Skeletal muscle tissue (tissue), 4 donors: ENCODE results near the gene NDOR1. TPM values are rescaled to one million over a fixed set of nuclear protein-coding genes. Genes with fewer than 3 reads are reported as not detected.

Source experiments
- H3K27ac ChIP-seq: one replicate; pipeline ENCODE4 v1.7.0; 2013; ENCODE audit warnings: mild to moderate bottlenecking, low read depth, low read length, inconsistent platforms
- H3K27me3 ChIP-seq, 3 donors: one replicate each; pipeline ENCODE4 v1.7.0; 2013; ENCODE audit warnings: low read length in 3 of 3; ENCODE audit not compliant: control insufficient read depth in 3 of 3, insufficient read depth in 3 of 3
- H3K36me3 ChIP-seq, 3 donors: one replicate each; pipeline ENCODE4 v1.7.0; 2013; ENCODE audit warnings: low read length in 3 of 3; ENCODE audit not compliant: control insufficient read depth in 3 of 3, insufficient read depth in 3 of 3
- H3K4me1 ChIP-seq, 3 donors: one replicate each; pipeline ENCODE4 v1.7.0; 2013; ENCODE audit warnings: low read length in 3 of 3, mild to moderate bottlenecking in 3 of 3; ENCODE audit not compliant: control insufficient read depth in 3 of 3, insufficient read depth in 3 of 3
- H3K4me3 ChIP-seq, 3 donors: one replicate each; pipeline ENCODE4 v1.7.0; 2013; ENCODE audit warnings: low read length in 3 of 3
- H3K9ac ChIP-seq, 3 donors: one replicate each; pipeline ENCODE4 v1.7.0; 2013; ENCODE audit warnings: low read length in 3 of 3, mild to moderate bottlenecking in 3 of 3, moderate library complexity in 2 of 3, low read depth in 1 of 3
- H3K9me3 ChIP-seq, 3 donors: one replicate each; pipeline ENCODE4 v1.7.0; 2013; ENCODE audit warnings: low read length in 3 of 3; ENCODE audit not compliant: control insufficient read depth in 3 of 3
- total RNA-seq: library from RNA; depleted of rRNA; stranded (reverse); fragments of >200 nt; gene quantifications from one replicate; pipeline ENCODE4 v1.2.3, GENCODE V29; 2014
- donor health status: Osteomylitis.

NDOR1 gene
- total RNA-seq, 1 donor from 2014 or later = 4.7 TPM

GRCh38 chr9:137198051-137198901 is 7.2 kb upstream of the NDOR1 start:
- peaks cover 35 to 80% (median 77%) of the 10 kb centered on the region in 3 donors for H3K4me1 ChIP-seq
- peak overlapping the region; percentile 20 to 70 (median 32) for H3K9ac ChIP-seq
- no peaks in the 10 kb centered on the region for H3K27me3 ChIP-seq
- no peaks in the 10 kb centered on the region for H3K36me3 ChIP-seq
- no peak overlapping the region for H3K4me3 ChIP-seq
- H3K27ac ChIP-seq = no peak overlapping the region
- no peaks in the 10 kb centered on the region for H3K9me3 ChIP-seq

- Histone ChIP-seq H3K4me1 (peaks cover 42 to 83% (median 79%) of the 10 kb centered on the region in 3 donors), H3K36me3 (no peaks in the 10 kb centered on the region), H3K9ac (peak overlapping the region; percentile 20 to 70 (median 32)), H3K4me3 (peak overlapping the region in 1 of 3 donors; percentile 32), H3K27me3 (no peaks in the 10 kb centered on the region), H3K9me3 (no peaks in the 10 kb centered on the region), H3K27ac (no peak overlapping the region)
Measured at GRCh38 chr9:137198902-137199283, 6.6 kb upstream of the NDOR1 start.

- H3K27ac ChIP-seq = no peak overlapping the region
- peak overlapping the region in 2 of 3 donors; percentile 32 to 35 for H3K4me3 ChIP-seq
- H3K4me1 ChIP-seq = peaks cover 48 to 83% (median 79%) of the 10 kb centered on the region in 3 donors
- no peaks in the 10 kb centered on the region for H3K36me3 ChIP-seq
- H3K9me3 ChIP-seq = no peaks in the 10 kb centered on the region
- H3K27me3 ChIP-seq = no peaks in the 10 kb centered on the region
- H3K9ac ChIP-seq = peak overlapping the region; percentile 32 to 70 (median 57)
Measured at GRCh38 chr9:137199411-137200121, 5.9 kb upstream of the NDOR1 start.

GRCh38 chr9:137200311-137201204 is 4.9 kb upstream of the NDOR1 start, which contains the start of gene TPRN:
Gene TPRN, minus strand, starts transcription at chr9:137200741. Its CDS starts 30 bp downstream, at chr9:137200711.
- no peaks in the 10 kb centered on the region for H3K27me3 ChIP-seq
- peak within 1 kb of the TSS; percentile 72 to 87 (median 83) for H3K4me3 ChIP-seq
- H3K9me3 ChIP-seq = no peaks in the 10 kb centered on the region
- H3K4me1 ChIP-seq = peaks cover 54 to 80% (median 75%) of the 10 kb centered on the region in 3 donors
- H3K36me3 ChIP-seq = no peaks in the 10 kb centered on the region
- H3K27ac ChIP-seq = peak within 1 kb of the TSS; percentile 66
- H3K9ac ChIP-seq = peak within 1 kb of the TSS; percentile 63 to 88 (median 72)

- no peaks in the 10 kb centered on the region for H3K9me3 ChIP-seq
- H3K27me3 ChIP-seq = no peaks in the 10 kb centered on the region
- H3K27ac ChIP-seq = peak overlapping the region; percentile 66
- H3K4me3 ChIP-seq = peak overlapping the region; percentile 72 to 87 (median 83)
- H3K36me3 ChIP-seq = no peaks in the 10 kb centered on the region
- peaks cover 60 to 80% (median 75%) of the 10 kb centered on the region in 3 donors for H3K4me1 ChIP-seq
- H3K9ac ChIP-seq = peak overlapping the region; percentile 63 to 88 (median 72)
Measured at GRCh38 chr9:137201205-137201868, 4.2 kb upstream of the NDOR1 start.

GRCh38 chr9:137202966-137203365 is 2.5 kb upstream of the NDOR1 start:
- no peaks in the 10 kb centered on the region for H3K27me3 ChIP-seq
- no peak overlapping the region for H3K4me3 ChIP-seq
- H3K9me3 ChIP-seq = no peaks in the 10 kb centered on the region
- H3K36me3 ChIP-seq = peaks cover 0 to 7% (median 3%) of the 10 kb centered on the region in 3 donors
- H3K27ac ChIP-seq = no peak overlapping the region
- H3K9ac ChIP-seq = peak overlapping the region in 1 of 3 donors; percentile 8
- peaks cover 67 to 79% (median 68%) of the 10 kb centered on the region in 3 donors for H3K4me1 ChIP-seq

- Histone ChIP-seq H3K4me1 (peaks cover 51 to 62% (median 52%) of the 10 kb centered on the region in 3 donors), H3K4me3 (peak overlapping the region; percentile 96 to 99 (median 97)), H3K9me3 (no peaks in the 10 kb centered on the region), H3K27me3 (no peaks in the 10 kb centered on the region), H3K9ac (peak overlapping the region; percentile 84 to 93 (median 91)), H3K27ac (peak overlapping the region; percentile 73), H3K36me3 (peaks cover 3 to 12% (median 3%) of the 10 kb centered on the region in 3 donors)
Measured at GRCh38 chr9:137204731-137205125, 772 bp upstream of the NDOR1 start.

- Histone ChIP-seq H3K9ac (peak overlapping the region; percentile 84 to 93 (median 91)), H3K27ac (no peak overlapping the region), H3K9me3 (no peaks in the 10 kb centered on the region), H3K36me3 (peaks cover 3 to 12% (median 3%) of the 10 kb centered on the region in 3 donors), H3K4me1 (peaks cover 45 to 54% (median 46%) of the 10 kb centered on the region in 3 donors), H3K27me3 (no peaks in the 10 kb centered on the region), H3K4me3 (peak overlapping the region; percentile 96 to 99 (median 97))
Measured at GRCh38 chr9:137206602-137207001, 1.1 kb downstream of the NDOR1 start.

- Histone ChIP-seq H3K9ac (no peak overlapping the region), H3K4me1 (peaks cover 4 to 12% (median 5%) of the 10 kb centered on the region in 3 donors), H3K27ac (no peak overlapping the region), H3K9me3 (no peaks in the 10 kb centered on the region), H3K36me3 (peaks cover 3 to 12% (median 5%) of the 10 kb centered on the region in 3 donors), H3K27me3 (no peaks in the 10 kb centered on the region), H3K4me3 (no peak overlapping the region)
Measured at GRCh38 chr9:137211532-137211931, 6.0 kb downstream of the NDOR1 start.
